ENCODE results near the gene CNTD1.
A peak's percentile ranks its signal among the peaks of the same experiment; 100 is the strongest.

Gene CNTD1

DNA sequence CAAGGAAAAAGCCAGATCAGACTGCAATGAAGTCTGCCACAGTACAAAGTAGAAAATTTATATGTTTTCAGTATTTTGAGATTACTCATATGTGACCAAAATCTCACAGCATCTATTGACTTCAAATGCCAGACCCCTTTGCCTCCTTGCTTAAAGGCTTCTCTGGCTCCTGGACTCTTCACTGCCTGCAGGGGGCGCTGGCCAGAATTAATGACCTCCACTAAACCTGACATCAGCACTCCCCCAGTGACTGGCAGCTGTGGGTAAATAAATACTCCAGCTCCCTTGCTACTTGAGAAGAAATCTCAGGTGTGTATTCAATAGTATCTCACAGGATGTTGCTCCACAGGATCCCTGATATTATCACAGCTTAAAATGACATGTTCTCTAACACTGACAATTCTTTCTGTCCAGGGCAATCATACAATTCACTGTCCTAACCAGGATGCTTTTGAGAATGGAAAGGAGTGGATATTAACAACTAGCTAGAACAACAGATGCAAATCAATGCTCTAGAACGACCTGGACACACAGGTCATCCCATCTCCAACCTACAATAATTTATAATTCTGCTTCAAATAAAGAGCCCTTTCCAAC lies 21.4 kb downstream of the CNTD1 start:
- peaks cover 7% of the 10 kb centered on the region for H3K4me1 ChIP-seq (ENCODE audit: insufficient read depth, low read length)
- H3K36me3 ChIP-seq (ENCODE audit: insufficient read depth, low read length) = peaks cover 48% of the 10 kb centered on the region
- H3K9me3 ChIP-seq (ENCODE audit: low read length) = no peaks in the 10 kb centered on the region
- no peak overlapping the region for H3K9ac ChIP-seq (ENCODE audit: low read length)
- no peaks in the 10 kb centered on the region for H3K27me3 ChIP-seq (ENCODE audit: control insufficient read depth in 1 of 2, insufficient read depth in 2 of 2, low read length in 2 of 2)
- no peak overlapping the region for H3K4me3 ChIP-seq (ENCODE audit: low read depth in 1 of 2, low read length in 2 of 2)
- H3K27ac ChIP-seq (ENCODE audit: low read depth, low read length) = no peak overlapping the region

DNA sequence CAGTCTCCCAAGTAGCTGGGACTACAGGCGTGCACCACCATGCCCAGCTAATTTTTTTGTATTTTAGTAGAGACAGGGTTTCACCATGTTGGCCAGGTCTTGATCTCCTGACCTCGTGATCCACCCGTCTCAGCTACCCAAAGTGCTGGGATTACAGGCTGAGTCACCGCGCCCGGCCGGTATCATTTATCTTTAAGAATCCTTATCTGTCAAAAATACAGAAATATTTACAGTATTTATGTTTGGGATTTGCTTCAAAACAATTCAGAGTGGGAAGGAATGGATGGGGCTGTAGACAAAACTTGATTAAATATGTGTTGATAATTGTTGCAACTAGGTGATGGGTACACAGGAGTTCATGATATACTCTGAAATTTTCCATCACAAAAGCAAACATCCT lies 22.5 kb downstream of the CNTD1 start:
- no peak overlapping the region for H3K9ac ChIP-seq (ENCODE audit: low read length)
- H3K27ac ChIP-seq (ENCODE audit: low read depth, low read length) = no peak overlapping the region
- no peak overlapping the region for H3K4me3 ChIP-seq (ENCODE audit: low read depth in 1 of 2, low read length in 2 of 2)
- no peaks in the 10 kb centered on the region for H3K27me3 ChIP-seq (ENCODE audit: control insufficient read depth in 1 of 2, insufficient read depth in 2 of 2, low read length in 2 of 2)
- H3K4me1 ChIP-seq (ENCODE audit: insufficient read depth, low read length) = peaks cover 7% of the 10 kb centered on the region
- H3K36me3 ChIP-seq (ENCODE audit: insufficient read depth, low read length) = peaks cover 45% of the 10 kb centered on the region
- H3K9me3 ChIP-seq (ENCODE audit: low read length) = no peaks in the 10 kb centered on the region

DNA sequence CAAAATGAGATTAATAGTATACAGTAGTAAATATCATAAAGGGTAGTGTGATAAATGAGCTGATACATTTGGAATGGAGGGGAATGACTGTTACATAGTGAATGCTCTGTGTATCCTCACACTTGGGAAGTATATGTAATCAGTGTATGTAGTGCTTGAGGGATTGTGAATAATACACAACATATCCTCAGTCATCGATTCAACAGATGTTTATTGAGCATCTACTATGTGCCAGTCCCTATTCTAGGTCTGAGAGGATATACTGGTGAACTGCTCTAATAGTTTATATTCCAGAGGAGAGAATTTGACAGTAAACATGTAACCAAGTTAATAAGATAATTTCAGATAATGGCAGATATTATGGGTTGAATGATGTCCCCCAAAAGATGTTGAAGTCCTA lies 28.8 kb downstream of the CNTD1 start:
- Histone ChIP-seq H3K4me3 (ENCODE audit: low read depth in 1 of 2, low read length in 2 of 2) (no peak overlapping the region), H3K36me3 (ENCODE audit: insufficient read depth, low read length) (no peaks in the 10 kb centered on the region), H3K9ac (ENCODE audit: low read length) (no peak overlapping the region), H3K27me3 (ENCODE audit: control insufficient read depth in 1 of 2, insufficient read depth in 2 of 2, low read length in 2 of 2) (no peaks in the 10 kb centered on the region), H3K9me3 (ENCODE audit: low read length) (no peaks in the 10 kb centered on the region), H3K4me1 (ENCODE audit: insufficient read depth, low read length) (peaks cover 11% of the 10 kb centered on the region), H3K27ac (ENCODE audit: low read depth, low read length) (no peak overlapping the region)

DNA sequence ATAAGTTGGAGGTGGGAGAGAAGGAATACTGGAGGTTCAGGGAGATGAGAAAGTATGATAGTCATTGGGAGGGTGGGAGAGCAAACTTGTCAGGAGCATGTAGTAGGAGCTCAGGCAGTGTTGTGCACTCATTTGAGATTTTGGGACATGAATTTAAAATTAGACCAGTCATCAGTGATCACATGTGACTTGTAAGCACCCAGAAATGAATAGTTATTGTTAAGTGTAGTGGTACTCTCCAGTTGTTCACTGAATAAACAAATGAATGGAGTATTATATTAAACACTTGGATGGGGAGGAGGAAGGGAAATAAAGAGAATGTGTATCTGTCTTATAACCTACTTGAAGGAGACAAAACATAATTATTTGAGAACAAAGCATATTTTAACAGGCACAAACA lies 32.3 kb downstream of the CNTD1 start:
- Histone ChIP-seq H3K27me3 (ENCODE audit: control insufficient read depth in 1 of 2, insufficient read depth in 2 of 2, low read length in 2 of 2) (no peaks in the 10 kb centered on the region), H3K9me3 (ENCODE audit: low read length) (no peaks in the 10 kb centered on the region), H3K27ac (ENCODE audit: low read depth, low read length) (no peak overlapping the region), H3K4me3 (ENCODE audit: low read depth in 1 of 2, low read length in 2 of 2) (no peak overlapping the region), H3K4me1 (ENCODE audit: insufficient read depth, low read length) (peaks cover 17% of the 10 kb centered on the region), H3K36me3 (ENCODE audit: insufficient read depth, low read length) (peaks cover 9% of the 10 kb centered on the region), H3K9ac (ENCODE audit: low read length) (no peak overlapping the region)

DNA sequence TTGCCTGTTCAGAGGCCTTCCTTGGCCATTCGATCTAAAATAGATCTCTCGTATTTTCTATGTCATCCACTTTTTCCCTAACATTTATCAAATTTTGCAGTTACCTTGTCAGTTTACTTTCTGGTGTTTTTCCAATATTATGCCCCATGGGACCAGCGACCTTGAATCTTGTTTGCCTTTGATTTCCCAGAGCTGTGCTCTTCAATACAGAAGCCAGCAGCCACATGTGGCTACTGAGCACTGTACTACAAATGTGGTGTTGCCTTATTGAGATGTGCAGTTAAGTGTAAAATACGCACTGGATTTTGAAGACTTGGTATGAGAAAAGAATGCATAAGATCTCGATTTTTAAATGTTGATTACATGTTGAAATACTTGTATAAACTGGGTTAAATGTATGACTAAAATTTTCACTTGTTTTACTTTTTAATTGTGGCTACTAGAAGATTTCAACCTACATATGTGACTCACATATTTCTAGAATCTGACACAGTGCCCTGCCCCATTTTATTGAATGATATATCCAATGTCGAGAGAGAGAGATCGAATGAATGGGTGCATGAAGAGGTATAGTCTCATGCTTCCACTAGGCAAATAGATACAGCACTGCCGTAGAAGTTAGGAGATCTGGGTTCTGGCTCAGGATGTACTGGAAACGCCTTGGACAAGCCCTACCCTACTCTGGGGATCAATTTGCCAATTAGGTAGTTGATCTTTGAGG lies 33.7 kb downstream of the CNTD1 start:
- H3K4me3 ChIP-seq (ENCODE audit: low read depth in 1 of 2, low read length in 2 of 2) = peak overlapping the region; percentile 82 to 94
- peaks cover 11% of the 10 kb centered on the region for H3K36me3 ChIP-seq (ENCODE audit: insufficient read depth, low read length)
- peak overlapping the region; percentile 96 for H3K27ac ChIP-seq (ENCODE audit: low read depth, low read length)
- peak overlapping the region; percentile 72 for H3K9ac ChIP-seq (ENCODE audit: low read length)
- H3K9me3 ChIP-seq (ENCODE audit: low read length) = no peaks in the 10 kb centered on the region
- no peaks in the 10 kb centered on the region for H3K27me3 ChIP-seq (ENCODE audit: control insufficient read depth in 1 of 2, insufficient read depth in 2 of 2, low read length in 2 of 2)
- H3K4me1 ChIP-seq (ENCODE audit: insufficient read depth, low read length) = peaks cover 17% of the 10 kb centered on the region

DNA sequence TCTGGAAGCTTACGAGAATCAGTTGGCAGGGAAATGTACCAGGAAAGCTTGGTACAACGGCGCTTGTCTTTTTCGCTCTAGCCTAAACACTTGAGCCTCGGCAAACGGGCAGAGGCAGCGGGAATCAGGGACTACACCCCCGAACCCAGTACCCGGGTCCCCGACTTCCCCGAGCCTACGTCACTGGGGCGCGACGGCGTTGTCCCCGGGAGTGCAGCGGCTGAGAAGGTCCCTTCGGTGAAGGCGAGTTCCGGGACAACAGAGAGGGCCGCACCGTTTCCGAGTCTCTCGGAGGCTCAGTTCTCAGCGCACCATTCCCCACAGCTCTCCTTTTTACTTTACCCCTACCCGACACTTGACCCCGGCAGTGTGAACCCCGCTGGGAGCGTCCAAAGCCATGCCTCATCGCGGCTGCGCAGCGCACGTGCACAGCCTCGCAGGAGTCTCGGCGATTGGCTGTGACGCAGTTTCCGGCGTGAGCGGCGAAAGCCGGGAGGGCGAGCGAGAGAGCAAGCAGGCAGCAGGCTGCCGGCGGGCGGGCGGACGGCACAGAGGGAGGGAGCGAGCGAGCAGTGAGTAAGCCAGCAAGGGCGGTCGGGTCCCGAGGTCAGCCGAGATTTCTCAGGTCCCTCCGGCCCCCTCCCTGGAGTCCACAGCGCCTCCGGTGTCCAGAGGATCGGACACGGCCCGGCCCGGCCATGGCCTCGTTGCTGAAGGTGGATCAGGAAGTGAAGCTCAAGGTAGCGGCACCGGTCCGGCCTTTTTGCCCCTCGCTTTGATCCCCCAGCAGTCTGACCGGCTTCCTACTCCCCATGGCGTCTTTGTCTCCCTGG lies 34.5 kb downstream of the CNTD1 start, which contains the start of gene PSME3:
TSS of gene PSME3 (plus strand) at position 464 of the 833 bp plus-strand sequence. CDS start at position 699, 235 bp downstream.
- Histone ChIP-seq H3K4me3 (ENCODE audit: low read depth in 1 of 2, low read length in 2 of 2) (peak within 1 kb of the TSS; percentile 82 to 94), H3K27ac (ENCODE audit: low read depth, low read length) (peak within 1 kb of the TSS; percentile 96), H3K9me3 (ENCODE audit: low read length) (no peaks in the 10 kb centered on the region), H3K9ac (ENCODE audit: low read length) (peak within 1 kb of the TSS; percentile 72), H3K27me3 (ENCODE audit: control insufficient read depth in 1 of 2, insufficient read depth in 2 of 2, low read length in 2 of 2) (no peaks in the 10 kb centered on the region), H3K4me1 (ENCODE audit: insufficient read depth, low read length) (peaks cover 17% of the 10 kb centered on the region), H3K36me3 (ENCODE audit: insufficient read depth, low read length) (peaks cover 19% of the 10 kb centered on the region)

DNA sequence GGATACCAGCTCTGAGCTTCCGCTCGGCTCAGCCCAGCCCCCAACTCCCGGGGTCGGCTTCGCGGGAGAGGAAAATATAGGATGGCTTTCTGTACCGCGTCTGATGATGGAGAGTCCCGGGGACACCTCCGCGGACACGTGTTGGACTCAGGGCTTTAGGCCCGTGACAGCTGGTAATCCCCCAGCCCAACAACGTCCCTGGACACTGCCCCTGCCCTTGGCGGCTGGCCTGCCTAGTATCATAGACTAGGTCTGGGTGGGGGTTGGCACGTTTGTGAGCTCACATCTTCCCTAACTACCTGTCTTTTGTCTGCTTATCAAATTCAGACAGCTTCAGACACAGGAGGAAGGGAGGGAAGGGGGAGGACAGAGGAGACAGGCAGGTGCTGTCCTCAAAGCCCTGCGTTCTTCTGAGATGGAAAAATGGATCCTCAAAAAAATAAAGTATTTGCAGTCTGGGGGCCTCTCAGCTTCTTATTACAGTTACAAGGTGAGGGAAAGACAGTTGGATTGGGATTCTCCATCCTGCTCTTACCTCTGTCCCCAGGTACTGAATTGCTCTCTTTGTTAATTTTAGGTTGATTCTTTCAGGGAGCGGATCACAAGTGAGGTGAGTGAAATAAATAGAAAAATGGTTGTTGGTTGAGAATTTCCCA lies 35.2 kb downstream of the CNTD1 start:
- peak overlapping the region; percentile 82 to 94 for H3K4me3 ChIP-seq (ENCODE audit: low read depth in 1 of 2, low read length in 2 of 2)
- peaks cover 27% of the 10 kb centered on the region for H3K36me3 ChIP-seq (ENCODE audit: insufficient read depth, low read length)
- peaks cover 17% of the 10 kb centered on the region for H3K4me1 ChIP-seq (ENCODE audit: insufficient read depth, low read length)
- peak overlapping the region; percentile 72 for H3K9ac ChIP-seq (ENCODE audit: low read length)
- peak overlapping the region; percentile 96 for H3K27ac ChIP-seq (ENCODE audit: low read depth, low read length)
- no peaks in the 10 kb centered on the region for H3K9me3 ChIP-seq (ENCODE audit: low read length)
- H3K27me3 ChIP-seq (ENCODE audit: control insufficient read depth in 1 of 2, insufficient read depth in 2 of 2, low read length in 2 of 2) = no peaks in the 10 kb centered on the region

DNA sequence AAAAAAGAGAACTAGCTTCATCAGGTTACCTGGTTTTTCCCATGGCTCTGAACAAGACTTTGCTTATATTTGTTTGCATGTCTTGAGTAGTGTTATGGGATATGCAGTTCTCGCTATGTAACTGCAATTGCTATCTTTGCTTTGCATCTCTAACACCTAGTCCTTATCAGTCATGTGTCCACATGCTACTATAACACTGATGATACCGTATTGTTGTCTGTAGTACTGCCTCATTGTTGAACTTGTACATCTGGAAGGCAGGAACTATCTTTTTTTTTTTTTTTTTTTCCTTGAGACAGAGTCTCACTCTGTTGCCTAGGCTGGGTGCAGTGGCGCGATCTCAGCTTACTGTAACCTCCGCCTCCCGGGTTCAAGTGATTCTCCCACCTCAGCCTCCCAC lies 37.1 kb downstream of the CNTD1 start:
- H3K9me3 ChIP-seq (ENCODE audit: low read length) = no peaks in the 10 kb centered on the region
- H3K27ac ChIP-seq (ENCODE audit: low read depth, low read length) = no peak overlapping the region
- H3K4me1 ChIP-seq (ENCODE audit: insufficient read depth, low read length) = peaks cover 17% of the 10 kb centered on the region
- H3K27me3 ChIP-seq (ENCODE audit: control insufficient read depth in 1 of 2, insufficient read depth in 2 of 2, low read length in 2 of 2) = no peaks in the 10 kb centered on the region
- H3K4me3 ChIP-seq (ENCODE audit: low read depth in 1 of 2, low read length in 2 of 2) = no peak overlapping the region
- peaks cover 35% of the 10 kb centered on the region for H3K36me3 ChIP-seq (ENCODE audit: insufficient read depth, low read length)
- no peak overlapping the region for H3K9ac ChIP-seq (ENCODE audit: low read length)

DNA sequence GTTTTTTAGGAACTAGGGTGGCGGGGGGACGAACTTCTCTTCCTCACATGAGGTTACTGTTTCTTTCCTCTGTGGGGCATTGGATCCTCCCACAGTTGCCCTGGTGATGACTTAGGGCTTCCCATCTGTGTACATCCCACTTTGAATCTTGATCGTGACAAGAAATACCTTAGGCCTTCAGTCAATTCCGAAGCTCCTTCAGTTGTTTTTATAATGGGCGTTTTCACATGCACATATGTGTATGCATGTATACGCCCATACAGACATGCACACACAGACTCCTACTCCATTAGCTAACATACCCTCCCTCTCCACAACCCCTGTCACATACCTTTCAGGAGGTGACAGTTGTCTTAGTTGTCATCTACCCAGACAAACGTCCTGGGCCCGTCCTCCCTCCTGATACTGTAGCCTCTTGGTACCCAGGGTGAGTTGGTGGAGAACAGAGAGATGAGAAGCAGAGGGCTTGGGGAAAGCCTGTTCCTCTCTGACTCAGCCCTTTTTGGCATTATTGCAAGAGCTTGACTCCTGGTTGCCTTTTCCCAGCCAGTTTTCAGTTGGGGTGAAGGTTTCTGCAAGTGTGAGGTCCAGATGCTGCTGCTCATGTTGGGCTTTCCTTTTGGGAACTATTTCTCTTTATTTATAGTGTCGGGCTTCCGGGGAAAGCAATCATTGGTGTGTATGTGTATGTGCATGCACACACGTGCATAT lies 43.5 kb downstream of the CNTD1 start:
- H3K27ac ChIP-seq (ENCODE audit: low read depth, low read length) = no peak overlapping the region
- H3K9ac ChIP-seq (ENCODE audit: low read length) = no peak overlapping the region
- no peaks in the 10 kb centered on the region for H3K27me3 ChIP-seq (ENCODE audit: control insufficient read depth in 1 of 2, insufficient read depth in 2 of 2, low read length in 2 of 2)
- peaks cover 9% of the 10 kb centered on the region for H3K4me1 ChIP-seq (ENCODE audit: insufficient read depth, low read length)
- H3K36me3 ChIP-seq (ENCODE audit: insufficient read depth, low read length) = peaks cover 69% of the 10 kb centered on the region
- H3K4me3 ChIP-seq (ENCODE audit: low read depth in 1 of 2, low read length in 2 of 2) = no peak overlapping the region
- H3K9me3 ChIP-seq (ENCODE audit: low read length) = no peaks in the 10 kb centered on the region

DNA sequence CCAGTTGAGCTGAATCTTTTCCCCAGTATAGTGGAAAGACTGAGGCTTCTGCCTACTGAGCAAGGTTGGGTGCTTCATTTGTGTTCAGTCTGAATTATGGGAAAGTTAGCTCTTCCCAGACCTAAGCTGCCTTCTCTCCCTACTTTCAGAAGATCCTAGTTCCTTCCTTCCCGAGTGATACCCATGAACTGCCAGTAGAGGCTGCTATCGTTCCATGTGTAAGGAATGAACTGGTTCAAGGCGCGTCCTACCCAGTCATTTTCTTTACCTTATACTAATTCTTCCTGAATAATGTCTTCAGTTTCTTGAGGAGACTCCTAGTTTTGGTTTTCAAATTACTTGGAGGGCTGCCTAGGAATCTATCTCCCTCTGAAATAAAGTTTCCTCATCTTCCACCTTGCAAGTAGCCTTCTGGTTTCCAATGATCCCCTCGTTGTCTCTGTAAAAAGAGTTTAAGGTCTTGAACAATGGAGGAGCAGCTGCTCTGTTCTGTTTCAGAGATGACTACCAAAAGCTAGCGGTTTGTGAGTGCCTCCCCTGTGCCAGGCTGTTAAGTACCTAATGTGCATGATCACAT lies 44.8 kb downstream of the CNTD1 start:
- H3K9ac ChIP-seq (ENCODE audit: low read length) = no peak overlapping the region
- no peaks in the 10 kb centered on the region for H3K27me3 ChIP-seq (ENCODE audit: control insufficient read depth in 1 of 2, insufficient read depth in 2 of 2, low read length in 2 of 2)
- H3K36me3 ChIP-seq (ENCODE audit: insufficient read depth, low read length) = peaks cover 56% of the 10 kb centered on the region
- no peak overlapping the region for H3K27ac ChIP-seq (ENCODE audit: low read depth, low read length)
- H3K4me3 ChIP-seq (ENCODE audit: low read depth in 1 of 2, low read length in 2 of 2) = no peak overlapping the region
- H3K4me1 ChIP-seq (ENCODE audit: insufficient read depth, low read length) = peaks cover 9% of the 10 kb centered on the region
- H3K9me3 ChIP-seq (ENCODE audit: low read length) = no peaks in the 10 kb centered on the region
